Coronary artery (tissue), 2 donors: ENCODE results near the gene PCDH18.
"Not testable (repeated sequence)": the region's sequence is repeated elsewhere in the genome, so short reads cannot be mapped to it uniquely, and the experiment has no call there.

Experiments used
- DNase-seq: peaks from one replicate; pipeline ENCODE4 v3.0.0-alpha.2; 2017; ENCODE audit warnings: low spot score
- H3K27ac ChIP-seq, 2 donors: fragments of 200-600 bp; sonication (generic); one replicate each; pipeline ENCODE4 v1.5.1; 2016 to 2019
- H3K4me3 ChIP-seq: fragments of 200-600 bp; sonication (generic); 2 replicates; pipeline ENCODE4 v1.5.1; 2016; ENCODE audit warnings: mild to moderate bottlenecking, moderate library complexity
- TF ChIP-seq, protein P1 (sequence below): fragments of 200-600 bp; sonication (generic); IDR thresholded peaks from one replicate; pipeline ENCODE4 v1.5.1; 2019; ENCODE audit warnings: antibody characterized with exemption

Gene PCDH18

GRCh38 chr4:137495578-137495977 is 36.7 kb downstream of the PCDH18 start:
- no peak for DNase-seq

GRCh38 chr4:137483313-137483959 is 48.9 kb downstream of the PCDH18 start:
- H3K4me3 ChIP-seq, DNase-seq, H3K27ac ChIP-seq: not testable (repeated sequence)

More at GRCh38 chr4:137495578-137495977, 36.7 kb downstream of the PCDH18 start:
- TF ChIP-seq, protein P1, sequence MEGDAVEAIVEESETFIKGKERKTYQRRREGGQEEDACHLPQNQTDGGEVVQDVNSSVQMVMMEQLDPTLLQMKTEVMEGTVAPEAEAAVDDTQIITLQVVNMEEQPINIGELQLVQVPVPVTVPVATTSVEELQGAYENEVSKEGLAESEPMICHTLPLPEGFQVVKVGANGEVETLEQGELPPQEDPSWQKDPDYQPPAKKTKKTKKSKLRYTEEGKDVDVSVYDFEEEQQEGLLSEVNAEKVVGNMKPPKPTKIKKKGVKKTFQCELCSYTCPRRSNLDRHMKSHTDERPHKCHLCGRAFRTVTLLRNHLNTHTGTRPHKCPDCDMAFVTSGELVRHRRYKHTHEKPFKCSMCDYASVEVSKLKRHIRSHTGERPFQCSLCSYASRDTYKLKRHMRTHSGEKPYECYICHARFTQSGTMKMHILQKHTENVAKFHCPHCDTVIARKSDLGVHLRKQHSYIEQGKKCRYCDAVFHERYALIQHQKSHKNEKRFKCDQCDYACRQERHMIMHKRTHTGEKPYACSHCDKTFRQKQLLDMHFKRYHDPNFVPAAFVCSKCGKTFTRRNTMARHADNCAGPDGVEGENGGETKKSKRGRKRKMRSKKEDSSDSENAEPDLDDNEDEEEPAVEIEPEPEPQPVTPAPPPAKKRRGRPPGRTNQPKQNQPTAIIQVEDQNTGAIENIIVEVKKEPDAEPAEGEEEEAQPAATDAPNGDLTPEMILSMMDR = no peak
- H3K4me3 ChIP-seq = no peak overlapping the region
- H3K27ac ChIP-seq = no peak overlapping the region

DNA sequence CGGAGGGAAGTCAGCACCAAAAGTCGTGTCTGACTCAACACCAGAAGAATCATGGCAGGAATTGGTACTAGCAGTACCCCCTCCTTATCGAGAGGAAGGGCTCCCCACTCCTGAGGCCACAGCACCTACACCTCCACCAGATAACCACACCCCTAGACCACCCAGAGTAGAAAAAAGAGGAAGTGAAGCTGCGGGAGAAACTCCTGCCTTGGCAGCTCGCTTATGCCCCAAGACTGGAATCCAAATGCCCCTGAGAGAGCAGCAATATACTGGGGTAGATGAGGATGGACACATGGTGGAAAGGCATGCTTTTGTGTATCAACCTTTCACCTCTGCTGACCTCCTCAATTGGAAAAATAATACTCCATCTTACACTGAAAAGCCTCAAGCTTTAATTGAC is 52.6 kb downstream of the PCDH18 start:
- H3K4me3 ChIP-seq, DNase-seq, H3K27ac ChIP-seq: not testable (repeated sequence)

GRCh38 chr4:137476345-137476744 is 55.9 kb downstream of the PCDH18 start:
- DNase-seq = no peak
- H3K27ac ChIP-seq = no peak overlapping the region
- H3K4me3 ChIP-seq = no peak overlapping the region
- TF ChIP-seq, protein P1 = no peak

GRCh38 chr4:137474711-137475301 is 57.5 kb downstream of the PCDH18 start:
- DNase-seq = no peak
- no peak overlapping the region for H3K4me3 ChIP-seq
- H3K27ac ChIP-seq = no peak overlapping the region
- TF ChIP-seq, protein P1 = no peak

- Histone ChIP-seq H3K27ac (no peak overlapping the region), H3K4me3 (no peak overlapping the region)
- no peak for DNase-seq
- TF ChIP-seq, protein P1 = no peak
Measured at GRCh38 chr4:137471895-137472294, 60.4 kb downstream of the PCDH18 start.

DNA sequence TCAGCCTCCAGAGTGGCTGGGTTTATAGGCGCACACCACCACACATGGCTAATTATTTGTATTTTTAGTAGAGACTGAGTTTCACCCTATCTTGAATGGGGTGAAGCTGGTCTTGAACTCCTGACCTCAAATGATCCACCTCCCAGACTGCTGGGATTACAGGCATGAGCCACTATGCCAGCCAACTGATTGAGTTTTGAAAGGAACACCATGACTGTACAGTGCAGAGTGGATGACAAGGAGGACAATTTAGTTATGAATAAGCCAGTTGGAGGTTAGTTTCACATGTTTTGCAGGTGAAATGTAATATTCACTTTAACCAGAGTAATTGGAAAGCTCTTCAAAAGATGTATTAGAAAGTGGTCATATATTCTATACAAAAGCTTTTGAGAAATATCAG is 60.8 kb downstream of the PCDH18 start:
- no peak overlapping the region for H3K4me3 ChIP-seq

DNA sequence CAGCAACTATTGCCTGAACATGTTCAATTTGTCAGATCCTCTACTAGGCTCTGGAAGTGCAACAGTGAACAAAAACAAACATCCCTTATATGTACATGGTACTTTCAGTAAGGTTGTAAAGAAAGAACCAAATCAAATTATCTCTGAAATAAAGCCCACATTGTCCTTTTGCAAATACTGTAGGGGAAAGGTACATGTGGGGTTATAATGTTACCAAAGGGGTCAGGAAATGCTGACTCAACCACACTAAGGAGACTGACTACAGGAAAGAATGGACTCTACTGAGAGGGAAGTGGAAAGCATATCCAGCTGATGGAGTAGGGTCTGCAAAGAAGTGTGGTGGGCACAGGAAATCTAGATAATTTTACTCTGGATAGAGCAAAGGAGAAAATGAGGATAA is 61.5 kb downstream of the PCDH18 start:
- TF ChIP-seq, protein P1 = no peak
- DNase-seq = no peak
- Histone ChIP-seq H3K27ac (no peak overlapping the region), H3K4me3 (no peak overlapping the region)

More for the DNA sequence above, 60.8 kb downstream of the PCDH18 start:
- DNase-seq = no peak
- TF ChIP-seq, protein P1 = no peak
- H3K27ac ChIP-seq = no peak overlapping the region
